PFSK-1 (cell line): ENCODE results near the gene MPO.

Source experiments
- FOXP2 ChIP-seq: optimal IDR thresholded peaks from 2 replicates; pipeline ENCODE3; 2011; ENCODE audit warnings: borderline replicate concordance, control low read depth, inconsistent platforms; ENCODE audit not compliant: insufficient read depth; ENCODE audit errors: extremely low read length, extremely low read depth
- POLR2AphosphoS5 ChIP-seq: IDR thresholded peaks from 2 replicates; pipeline ENCODE4 v1.6.1; 2012; ENCODE audit warnings: low read depth, mild to moderate bottlenecking, control low read depth, low read length, moderate library complexity
- SIN3A ChIP-seq: IDR thresholded peaks from 2 replicates; pipeline ENCODE4 v1.6.1; 2012; ENCODE audit warnings: mild to moderate bottlenecking, low read length, moderate library complexity, borderline replicate concordance; ENCODE audit not compliant: insufficient read depth
- TAF1 ChIP-seq: IDR thresholded peaks from 2 replicates; pipeline ENCODE4 v1.6.1; 2012; ENCODE audit warnings: low read length, control low read depth, borderline replicate concordance; ENCODE audit not compliant: insufficient read depth
- TF ChIP-seq, protein P1 (sequence below), 2 experiments: IDR thresholded peaks; 2 replicates each; pipeline versions ENCODE4 v1.6.1 to v1.8.0; 2011 to 2012; ENCODE audit warnings: low read depth in 2 of 2, low read length in 2 of 2, control low read depth in 1 of 2, inconsistent platforms in 1 of 2, mild to moderate bottlenecking in 1 of 2, moderate library complexity in 1 of 2; ENCODE audit not compliant: insufficient read depth in 1 of 2

DNA sequence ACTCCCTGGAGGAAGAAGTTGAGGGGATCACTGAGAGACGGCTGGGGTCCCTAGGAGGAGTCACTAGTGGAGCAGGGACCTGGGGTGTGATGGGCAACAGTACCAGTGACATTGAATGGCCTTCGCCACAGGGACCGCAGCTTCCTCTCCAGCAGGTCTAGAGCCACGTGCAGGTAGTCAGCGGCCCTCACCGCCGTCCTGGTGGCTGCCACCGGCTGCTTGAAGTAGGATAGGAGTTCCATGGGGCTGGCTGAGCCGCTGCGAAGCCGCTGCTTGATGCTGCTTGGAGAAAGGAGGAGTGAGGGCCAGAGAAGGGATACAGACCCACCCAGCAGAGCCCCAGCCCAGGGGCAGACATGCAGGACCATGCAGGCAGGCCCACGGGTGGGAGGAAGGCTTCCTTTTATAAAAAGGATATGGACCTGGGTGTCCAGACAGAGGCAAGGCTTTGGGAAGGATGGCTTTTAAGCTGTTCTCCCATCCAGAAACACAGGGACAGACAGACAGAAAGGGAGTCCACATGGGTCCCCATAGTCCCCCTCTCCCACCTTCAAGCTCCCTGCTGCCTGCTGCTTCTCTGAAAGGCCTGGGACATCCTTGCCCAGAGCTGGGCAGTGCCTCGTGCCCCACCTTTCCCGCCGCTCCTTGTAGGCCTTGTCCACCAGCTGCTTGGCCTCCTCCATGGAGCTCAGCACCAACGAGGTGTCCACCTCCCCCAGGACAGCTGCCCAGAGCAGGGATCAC is 827 bp downstream of the MPO start:
- TF ChIP-seq, protein P1, sequence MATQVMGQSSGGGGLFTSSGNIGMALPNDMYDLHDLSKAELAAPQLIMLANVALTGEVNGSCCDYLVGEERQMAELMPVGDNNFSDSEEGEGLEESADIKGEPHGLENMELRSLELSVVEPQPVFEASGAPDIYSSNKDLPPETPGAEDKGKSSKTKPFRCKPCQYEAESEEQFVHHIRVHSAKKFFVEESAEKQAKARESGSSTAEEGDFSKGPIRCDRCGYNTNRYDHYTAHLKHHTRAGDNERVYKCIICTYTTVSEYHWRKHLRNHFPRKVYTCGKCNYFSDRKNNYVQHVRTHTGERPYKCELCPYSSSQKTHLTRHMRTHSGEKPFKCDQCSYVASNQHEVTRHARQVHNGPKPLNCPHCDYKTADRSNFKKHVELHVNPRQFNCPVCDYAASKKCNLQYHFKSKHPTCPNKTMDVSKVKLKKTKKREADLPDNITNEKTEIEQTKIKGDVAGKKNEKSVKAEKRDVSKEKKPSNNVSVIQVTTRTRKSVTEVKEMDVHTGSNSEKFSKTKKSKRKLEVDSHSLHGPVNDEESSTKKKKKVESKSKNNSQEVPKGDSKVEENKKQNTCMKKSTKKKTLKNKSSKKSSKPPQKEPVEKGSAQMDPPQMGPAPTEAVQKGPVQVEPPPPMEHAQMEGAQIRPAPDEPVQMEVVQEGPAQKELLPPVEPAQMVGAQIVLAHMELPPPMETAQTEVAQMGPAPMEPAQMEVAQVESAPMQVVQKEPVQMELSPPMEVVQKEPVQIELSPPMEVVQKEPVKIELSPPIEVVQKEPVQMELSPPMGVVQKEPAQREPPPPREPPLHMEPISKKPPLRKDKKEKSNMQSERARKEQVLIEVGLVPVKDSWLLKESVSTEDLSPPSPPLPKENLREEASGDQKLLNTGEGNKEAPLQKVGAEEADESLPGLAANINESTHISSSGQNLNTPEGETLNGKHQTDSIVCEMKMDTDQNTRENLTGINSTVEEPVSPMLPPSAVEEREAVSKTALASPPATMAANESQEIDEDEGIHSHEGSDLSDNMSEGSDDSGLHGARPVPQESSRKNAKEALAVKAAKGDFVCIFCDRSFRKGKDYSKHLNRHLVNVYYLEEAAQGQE (IDR thresholded peaks at IDR 0.05; ENCODE audit: insufficient read depth in 1 of 2, low read depth in 2 of 2, low read length in 2 of 2), result no peak
- no peak for TF ChIP-seq TAF1
- TF ChIP-seq SIN3A, result no peak
- no peak for TF ChIP-seq FOXP2
- no peak for TF ChIP-seq POLR2AphosphoS5
